CD4-positive, alpha-beta T cell (primary cell): ENCODE results near the gene LAMTOR2. TPM values are rescaled to one million over a fixed set of nuclear protein-coding genes. Genes with fewer than 3 reads are reported as not detected.
A peak's percentile ranks its signal among the peaks of the same experiment; 100 is the strongest.

Experiments used
- ATAC-seq: fragments of 200-7000 bp; cut with Tn5 transposase; one replicate; pipeline ENCODE4 v1.10.0; 2022; ENCODE audit warnings: mild to moderate bottlenecking; ENCODE audit not compliant: poor library complexity
- CTCF ChIA-PET: fragments of 350-600 bp; sonication (Branson Sonifier 250); formaldehyde crosslinking; loops from one replicate; lab custom pipeline; 2021; ENCODE audit warnings: antibody characterized with exemption, inconsistent platforms; lab: Charles Lee
- POLR2A ChIA-PET: fragments of 350-600 bp; sonication (Branson Sonifier 250); formaldehyde crosslinking; loops from one replicate; lab custom pipeline; 2021; ENCODE audit warnings: antibody characterized with exemption, inconsistent platforms; lab: Charles Lee
- DNase-seq, 14 experiments: peaks; one replicate each; pipeline ENCODE4 v3.0.0-alpha.2; 2013 to 2020; ENCODE audit warnings: mixed read lengths in 2 of 14
- H3K27ac ChIP-seq, 2 donors: one replicate each; pipeline versions ENCODE4 v1.5.1 to v1.7.0; 2013; ENCODE audit warnings: low read length in 2 of 2, low read depth in 1 of 2, mild to moderate bottlenecking in 1 of 2
- H3K27me3 ChIP-seq, 2 experiments: 1 replicate in 1 of 2; 2 replicates in 1 of 2; pipeline versions ENCODE4 v1.6.1 to v1.7.0; 2013; ENCODE audit warnings: low read length in 2 of 2, control low read depth in 1 of 2, mild to moderate bottlenecking in 1 of 2, moderate library complexity in 1 of 2; ENCODE audit not compliant: insufficient read depth in 2 of 2, control insufficient read depth in 1 of 2
- H3K36me3 ChIP-seq: one replicate; pipeline ENCODE4 v1.6.1; 2013; ENCODE audit warnings: low read length, control low read depth; ENCODE audit not compliant: insufficient read depth
- H3K4me1 ChIP-seq: one replicate; pipeline ENCODE4 v1.6.1; 2013; ENCODE audit warnings: low read length, control low read depth; ENCODE audit not compliant: insufficient read depth
- H3K4me3 ChIP-seq: one replicate; pipeline ENCODE4 v1.5.1; 2013; ENCODE audit warnings: mild to moderate bottlenecking, low read length, moderate library complexity
- H3K9me3 ChIP-seq, 2 experiments: 1 replicate in 1 of 2; 2 replicates in 1 of 2; pipeline versions ENCODE4 v1.6.1 to v1.7.0; 2013; ENCODE audit warnings: low read length in 2 of 2, mild to moderate bottlenecking in 2 of 2, control low read depth in 1 of 2, moderate library complexity in 1 of 2; ENCODE audit not compliant: control insufficient read depth in 1 of 2, insufficient read depth in 1 of 2
- H3K27ac Mint-ChIP-seq: one replicate; pipeline ENCODE4 v1.8.0; 2020; ENCODE audit warnings: mixed read lengths
- H3K27me3 Mint-ChIP-seq: one replicate; pipeline ENCODE4 v1.8.0; 2021; ENCODE audit warnings: mixed read lengths
- H3K36me3 Mint-ChIP-seq: one replicate; pipeline ENCODE4 v1.8.0; 2021; ENCODE audit warnings: low read depth, mixed read lengths
- H3K4me1 Mint-ChIP-seq: one replicate; pipeline ENCODE4 v1.8.0; 2021; ENCODE audit warnings: low read depth, mixed read lengths
- H3K4me3 Mint-ChIP-seq: one replicate; pipeline ENCODE4 v1.8.0; 2020; ENCODE audit warnings: mild to moderate bottlenecking, mixed read lengths
- H3K9me3 Mint-ChIP-seq: one replicate; pipeline ENCODE4 v1.8.0; 2020; ENCODE audit warnings: mixed read lengths
- intact Hi-C, 2 experiments: fragments of 100-400 bp; cut with DNase I in 1 of 2; cut with micrococcal nuclease in 1 of 2; formaldehyde crosslinking; loops; one replicate each; pipeline versions ENCODE4 v1.15.1 to v1.9.0; 2023 to 2025; cut with DNase I, micrococcal nuclease
- total RNA-seq, 174 experiments: library from RNA in 2 of 174; stranded (reverse) in 2 of 174; gene quantifications; one replicate each; pipeline ENCODE4 v1.2.3 and lab custom pipeline; 2021 to 2026
- TF ChIP-seq, protein P1 (sequence below): fragments of 200-600 bp; IDR thresholded peaks from one replicate; pipeline ENCODE4 v1.8.0; 2022; ENCODE audit warnings: antibody characterized with exemption, mild to moderate bottlenecking

The LAMTOR2 gene
- total RNA-seq, 2 experiments from 2014 or later, result 7.0 to 8.7 TPM

DNA sequence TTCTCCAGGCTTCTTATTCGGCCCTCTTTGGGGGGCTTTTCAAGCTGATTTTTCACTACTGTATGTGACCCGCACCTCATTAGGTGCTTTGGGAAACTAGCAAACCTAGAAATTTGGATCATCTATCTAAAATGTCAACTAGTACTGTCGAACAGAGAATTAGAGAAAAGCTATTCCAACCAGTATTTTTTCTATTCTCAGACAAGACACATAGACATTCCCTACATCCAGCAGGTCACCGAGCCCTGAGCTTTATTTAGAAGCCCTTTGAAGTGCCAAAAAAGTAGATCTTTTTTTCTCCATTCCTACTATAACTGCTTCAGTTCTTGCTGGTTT is 33.5 kb upstream of the LAMTOR2 start:
- peak overlapping the region; percentile 100 for H3K4me3 Mint-ChIP-seq
- H3K27me3 Mint-ChIP-seq, result peaks cover 4% of the 10 kb centered on the region
- no peaks in the 10 kb centered on the region for H3K9me3 Mint-ChIP-seq
- ATAC-seq (no peak), DNase-seq (no peak)
- no peaks in the 10 kb centered on the region for H3K9me3 ChIP-seq
- peak overlapping the region; percentile 78 for H3K4me3 ChIP-seq
- H3K36me3 ChIP-seq, result peaks cover 19% of the 10 kb centered on the region
- ChIA-PET POLR2A (interaction anchor here (1.4 to 1.6 kb wide), 2 partner anchors 19 to 87 kb away, joined by 4 to 5 read pairs; partner anchors contain the start of gene KHDC4), CTCF (interaction anchor here (1.6 to 2.3 kb wide), 2 partner anchors 32 to 45 kb away, joined by 3 to 16 read pairs; partner anchors contain the start of genes LAMTOR2 and UBQLN4)
- TF ChIP-seq, protein P1, sequence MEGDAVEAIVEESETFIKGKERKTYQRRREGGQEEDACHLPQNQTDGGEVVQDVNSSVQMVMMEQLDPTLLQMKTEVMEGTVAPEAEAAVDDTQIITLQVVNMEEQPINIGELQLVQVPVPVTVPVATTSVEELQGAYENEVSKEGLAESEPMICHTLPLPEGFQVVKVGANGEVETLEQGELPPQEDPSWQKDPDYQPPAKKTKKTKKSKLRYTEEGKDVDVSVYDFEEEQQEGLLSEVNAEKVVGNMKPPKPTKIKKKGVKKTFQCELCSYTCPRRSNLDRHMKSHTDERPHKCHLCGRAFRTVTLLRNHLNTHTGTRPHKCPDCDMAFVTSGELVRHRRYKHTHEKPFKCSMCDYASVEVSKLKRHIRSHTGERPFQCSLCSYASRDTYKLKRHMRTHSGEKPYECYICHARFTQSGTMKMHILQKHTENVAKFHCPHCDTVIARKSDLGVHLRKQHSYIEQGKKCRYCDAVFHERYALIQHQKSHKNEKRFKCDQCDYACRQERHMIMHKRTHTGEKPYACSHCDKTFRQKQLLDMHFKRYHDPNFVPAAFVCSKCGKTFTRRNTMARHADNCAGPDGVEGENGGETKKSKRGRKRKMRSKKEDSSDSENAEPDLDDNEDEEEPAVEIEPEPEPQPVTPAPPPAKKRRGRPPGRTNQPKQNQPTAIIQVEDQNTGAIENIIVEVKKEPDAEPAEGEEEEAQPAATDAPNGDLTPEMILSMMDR, result no peak
- peaks cover 22% of the 10 kb centered on the region for H3K4me1 ChIP-seq
- peaks cover 43% of the 10 kb centered on the region for H3K36me3 Mint-ChIP-seq
- intact Hi-C loops, result loop anchor here in 1 of 2 experiments (2.0 kb wide), 1 partner anchor 34 kb away; the partner anchor contains the start of gene LAMTOR2
- H3K27ac Mint-ChIP-seq, result peak overlapping the region; percentile 91
- H3K27ac ChIP-seq, result peak overlapping the region; percentile 38 to 77
- H3K4me1 Mint-ChIP-seq, result peaks cover 41% of the 10 kb centered on the region
- H3K27me3 ChIP-seq, result no peaks in the 10 kb centered on the region

DNA sequence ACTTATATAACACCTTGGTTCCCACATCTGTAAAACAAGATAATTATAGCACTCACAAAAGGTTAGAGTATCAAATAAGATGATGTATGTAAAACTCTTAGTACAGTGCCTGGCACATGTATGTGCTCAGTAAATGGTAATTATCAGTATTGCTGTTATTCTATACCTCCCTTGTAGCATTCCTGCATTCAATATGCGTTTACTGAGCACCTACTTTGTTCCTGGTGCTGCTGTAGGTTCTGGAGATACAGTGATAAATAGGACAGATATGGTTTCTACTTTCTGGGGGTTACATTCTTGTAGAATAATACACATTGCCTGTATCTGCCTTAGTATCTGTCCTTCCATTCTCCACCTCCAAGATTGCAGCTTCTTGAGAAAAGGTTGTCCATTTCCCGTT is 32.6 kb upstream of the LAMTOR2 start:
- peak overlapping the region; percentile 73 for H3K27ac Mint-ChIP-seq
- H3K36me3 ChIP-seq, result peaks cover 14% of the 10 kb centered on the region
- H3K36me3 Mint-ChIP-seq, result peaks cover 37% of the 10 kb centered on the region
- H3K4me1 ChIP-seq, result peaks cover 23% of the 10 kb centered on the region
- peak overlapping the region; percentile 64 for H3K4me3 Mint-ChIP-seq
- ATAC-seq (no peak), DNase-seq (no peak)
- no peak overlapping the region for H3K27ac ChIP-seq
- H3K9me3 ChIP-seq, result no peaks in the 10 kb centered on the region
- TF ChIP-seq, protein P1, result no peak
- no peak overlapping the region for H3K4me3 ChIP-seq
- no peaks in the 10 kb centered on the region for H3K27me3 ChIP-seq
- CTCF ChIA-PET, result interaction anchor here (0.6 kb wide), 1 partner anchor 15 kb away, joined by 5 read pairs; no protein-coding TSS in a partner anchor
- intact Hi-C loops, result loop anchor here (1.0 to 2.0 kb wide), 3 partner anchors 31 to 59 kb away; partner anchors contain the start of genes LAMTOR2 (in 1 of the 2) and UBQLN4 (in 1 of the 2)
- peaks cover 5% of the 10 kb centered on the region for H3K27me3 Mint-ChIP-seq
- POLR2A ChIA-PET, result no interaction called here
- H3K4me1 Mint-ChIP-seq, result peaks cover 36% of the 10 kb centered on the region
- H3K9me3 Mint-ChIP-seq, result no peaks in the 10 kb centered on the region

DNA sequence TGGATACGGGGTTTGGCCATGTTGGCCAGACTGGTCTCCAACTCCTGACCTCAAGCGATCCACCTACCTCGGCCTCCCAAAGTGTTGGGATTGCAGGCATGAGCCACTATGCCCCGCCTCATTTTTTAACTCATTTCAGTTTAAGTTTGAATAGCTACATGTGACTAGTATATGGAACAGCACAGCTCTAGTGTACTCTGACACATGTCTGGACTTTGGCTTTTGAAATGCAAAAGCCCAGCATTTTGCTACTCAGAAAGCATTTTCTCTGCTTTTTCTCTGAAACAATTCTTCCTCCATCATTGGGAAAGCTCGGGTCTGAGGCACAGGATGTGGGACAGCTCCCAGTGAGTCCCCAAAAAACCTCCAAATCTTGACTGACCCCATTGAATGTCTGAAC is 29.8 kb upstream of the LAMTOR2 start:
- peaks cover 11% of the 10 kb centered on the region for H3K36me3 Mint-ChIP-seq
- intact Hi-C loops, result no loop called here
- ATAC-seq, result no peak
- ChIA-PET POLR2A (no interaction called here), CTCF (interaction anchor here (1.0 kb wide), 1 partner anchor 42 kb away, joined by 4 read pairs; no protein-coding TSS in a partner anchor)
- H3K9me3 ChIP-seq, result no peaks in the 10 kb centered on the region
- H3K27ac ChIP-seq, result no peak overlapping the region
- peaks cover 23% of the 10 kb centered on the region for H3K4me1 Mint-ChIP-seq
- H3K4me3 Mint-ChIP-seq, result no peak overlapping the region
- no peaks in the 10 kb centered on the region for H3K36me3 ChIP-seq
- H3K9me3 Mint-ChIP-seq, result no peaks in the 10 kb centered on the region
- H3K4me3 ChIP-seq, result no peak overlapping the region
- peaks cover 15% of the 10 kb centered on the region for H3K4me1 ChIP-seq
- no peak for DNase-seq
- no peak overlapping the region for H3K27ac Mint-ChIP-seq
- H3K27me3 Mint-ChIP-seq, result peaks cover 5% of the 10 kb centered on the region
- no peaks in the 10 kb centered on the region for H3K27me3 ChIP-seq
- TF ChIP-seq, protein P1, result no peak
